ENCODE measurements around the gene CNTN4. TPM values are rescaled to one million over a fixed set of nuclear protein-coding genes. Genes with fewer than 3 reads are reported as not detected.
A peak's percentile ranks its signal among the peaks of the same experiment; 100 is the strongest.

The CNTN4 gene
- total RNA-seq, 1 donor from 2014 or later: 37.5 TPM

GRCh38 chr3:3013317-3014052, 914.8 kb downstream of the CNTN4 start:
- TF ChIP-seq CTCF (IDR thresholded peaks at IDR 0.05): no peak
- H3K4me3 ChIP-seq: no peak overlapping the region
- H3K4me1 ChIP-seq: no peaks in the 10 kb centered on the region
- H3K9me3 ChIP-seq: no peaks in the 10 kb centered on the region
- DNase-seq (ENCODE audit: low spot score in 2 of 2): no peak
- intact Hi-C loops (cut with DNase I): no loop called here
- no peaks in the 10 kb centered on the region for H3K36me3 ChIP-seq
- H3K27ac ChIP-seq: no peak overlapping the region
- no peaks in the 10 kb centered on the region for H3K27me3 ChIP-seq

DNA sequence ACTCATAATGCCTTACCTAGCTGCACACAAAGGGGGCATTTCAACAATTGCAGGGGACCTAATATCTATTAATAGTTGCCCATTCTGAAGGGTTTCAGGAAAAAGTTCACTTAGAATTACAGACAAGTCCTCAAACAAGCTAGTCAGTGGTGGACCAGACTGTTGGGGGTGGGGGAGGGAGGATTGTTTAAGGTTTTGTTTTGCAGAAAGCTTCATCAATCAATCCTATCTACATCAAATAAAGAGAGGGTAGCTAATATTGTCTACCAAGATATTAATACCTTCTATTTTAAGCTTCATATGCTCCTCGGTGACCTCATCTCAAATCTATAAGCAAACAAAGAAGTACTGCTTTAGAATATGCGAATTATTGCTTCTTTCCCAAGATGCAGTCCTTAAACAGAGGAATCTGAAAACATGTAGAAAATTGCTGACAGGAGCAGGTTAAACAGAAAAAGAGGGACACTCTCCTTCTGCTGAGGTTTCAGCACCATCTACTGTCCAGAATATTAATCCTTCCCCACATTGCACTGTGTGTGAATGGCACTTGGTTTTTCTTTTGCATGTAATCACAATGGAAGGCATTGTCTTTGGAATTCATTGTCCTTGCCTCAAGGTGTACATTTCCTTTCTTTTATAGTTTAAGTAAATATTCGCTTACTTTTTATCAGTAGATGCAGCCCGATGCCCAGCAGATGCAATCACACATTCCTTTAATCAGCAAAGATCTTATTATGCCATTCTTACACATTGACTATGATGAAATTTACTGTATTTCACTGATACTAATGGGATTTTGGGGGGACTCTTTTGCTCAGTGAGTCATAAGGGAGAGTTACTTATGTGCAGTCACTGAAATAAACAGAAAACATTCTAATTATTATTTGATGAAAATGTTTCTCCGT, 916.8 kb downstream of the CNTN4 start:
- Histone ChIP-seq H3K36me3 (no peaks in the 10 kb centered on the region), H3K27me3 (no peaks in the 10 kb centered on the region), H3K4me3 (no peak overlapping the region), H3K27ac (no peak overlapping the region), H3K9me3 (no peaks in the 10 kb centered on the region), H3K4me1 (no peaks in the 10 kb centered on the region)
- no peak for DNase-seq (ENCODE audit: low spot score in 2 of 2)
- intact Hi-C loops (cut with DNase I): no loop called here
- TF ChIP-seq CTCF (IDR thresholded peaks at IDR 0.05): peak in 2 of 3 experiments; percentile 14 to 43

DNA sequence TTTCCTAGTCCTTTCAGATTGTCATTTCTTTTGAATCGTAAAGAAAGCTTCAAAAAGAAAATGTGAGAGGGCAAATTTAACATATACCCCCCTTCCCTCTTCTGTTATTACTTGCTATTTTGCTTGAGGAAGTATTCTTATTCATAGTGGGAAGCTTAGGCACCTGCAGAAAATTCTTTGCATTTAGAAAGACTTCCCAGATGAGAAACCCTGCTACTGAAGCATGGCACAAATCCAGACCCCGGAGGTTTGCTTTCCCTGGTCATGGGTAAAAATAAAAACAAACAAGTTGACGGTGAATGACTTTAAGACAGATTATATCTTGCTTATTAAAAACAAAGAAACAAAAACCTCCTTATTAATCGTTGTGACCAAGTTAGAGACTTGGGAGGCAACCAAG, 917.6 kb downstream of the CNTN4 start:
- Histone ChIP-seq H3K36me3 (no peaks in the 10 kb centered on the region), H3K4me3 (no peak overlapping the region), H3K9me3 (no peaks in the 10 kb centered on the region), H3K27ac (no peak overlapping the region), H3K4me1 (no peaks in the 10 kb centered on the region), H3K27me3 (no peaks in the 10 kb centered on the region)
- no peak for TF ChIP-seq CTCF (IDR thresholded peaks at IDR 0.05)
- intact Hi-C loops (cut with DNase I): no loop called here
- DNase-seq (ENCODE audit: low spot score in 2 of 2): no peak

DNA sequence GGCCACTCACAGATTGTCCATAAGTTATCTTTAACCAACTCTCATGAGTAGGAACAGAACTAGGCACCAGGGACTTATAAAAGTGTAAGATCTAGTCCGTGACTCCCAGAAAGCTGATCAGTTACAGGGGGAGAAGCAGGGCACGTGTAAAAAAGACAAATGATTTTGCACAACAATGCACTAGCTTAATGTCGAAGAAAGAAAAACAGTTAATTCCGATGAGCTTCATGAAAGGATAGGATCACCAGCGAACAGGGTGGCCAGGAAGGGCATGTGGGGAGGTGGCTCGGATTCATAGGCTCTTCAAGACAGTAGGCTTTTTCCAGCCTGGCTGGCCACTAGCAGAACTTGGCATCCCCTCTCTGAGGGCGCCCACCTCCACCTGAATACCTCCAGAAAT, 921.5 kb downstream of the CNTN4 start:
- Histone ChIP-seq H3K4me1 (no peaks in the 10 kb centered on the region), H3K27ac (no peak overlapping the region), H3K9me3 (no peaks in the 10 kb centered on the region), H3K4me3 (no peak overlapping the region), H3K27me3 (no peaks in the 10 kb centered on the region), H3K36me3 (no peaks in the 10 kb centered on the region)
- intact Hi-C loops (cut with DNase I): no loop called here
- no peak for TF ChIP-seq CTCF (IDR thresholded peaks at IDR 0.05)
- no peak for DNase-seq (ENCODE audit: low spot score in 2 of 2)

DNA sequence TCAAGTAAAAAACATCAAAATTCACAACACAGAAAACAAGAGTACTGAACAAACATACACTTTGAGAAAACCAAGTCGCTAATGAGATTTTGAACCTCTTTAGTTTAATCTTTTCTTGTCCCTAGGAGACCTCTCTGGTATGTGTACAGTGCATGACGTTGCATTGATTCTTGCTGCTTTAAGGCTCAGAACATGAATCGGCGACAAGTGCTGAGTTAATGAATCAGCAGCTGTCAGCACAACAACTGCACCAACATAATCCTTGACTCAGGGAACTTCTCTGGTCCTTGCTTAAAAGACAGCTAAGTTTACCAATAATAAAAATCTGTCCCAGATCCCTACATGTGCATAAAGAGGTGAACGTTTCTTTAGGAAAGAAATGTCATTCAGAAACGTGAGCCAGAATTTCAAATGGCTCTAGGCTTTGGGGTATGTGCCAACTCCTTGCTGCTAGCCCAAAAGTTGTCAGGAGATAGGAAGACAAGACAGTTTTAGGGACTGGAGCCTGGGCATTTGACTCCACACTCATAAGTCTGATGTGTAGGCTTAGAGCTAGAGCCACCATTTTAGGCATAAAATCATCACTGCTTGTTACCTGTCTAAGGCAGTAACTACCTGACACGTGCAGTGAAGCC, 924.6 kb downstream of the CNTN4 start:
- H3K4me3 ChIP-seq: no peak overlapping the region
- no peak overlapping the region for H3K27ac ChIP-seq
- no peaks in the 10 kb centered on the region for H3K9me3 ChIP-seq
- TF ChIP-seq CTCF (IDR thresholded peaks at IDR 0.05): no peak
- H3K27me3 ChIP-seq: no peaks in the 10 kb centered on the region
- H3K4me1 ChIP-seq: no peaks in the 10 kb centered on the region
- no peaks in the 10 kb centered on the region for H3K36me3 ChIP-seq
- intact Hi-C loops (cut with DNase I): no loop called here
- DNase-seq (ENCODE audit: low spot score in 2 of 2): no peak
